Measurements from ENCODE around the gene KRTAP3-1. TPM values are rescaled to one million over a fixed set of nuclear protein-coding genes. Genes with fewer than 3 reads are reported as not detected.
"Not testable (repeated sequence)": the region's sequence is repeated elsewhere in the genome, so short reads cannot be mapped to it uniquely, and the experiment has no call there.

KRTAP3-1 gene
- total and polyA plus RNA-seq, 8 donors, result 0.19 TPM; not detected in 7

GRCh38 chr17:41037853-41038350 lies 29.0 kb upstream of the KRTAP3-1 start:
- DNase-seq (no peak), FAIRE-seq (no peak), ATAC-seq (no peak)
- H3K9me3 ChIP-seq, result no peaks in the 10 kb centered on the region
- no peaks in the 10 kb centered on the region for H3K27me3 ChIP-seq
- H3K27ac ChIP-seq, result no peak overlapping the region
- peaks cover 0 to 7% (median 5%) of the 10 kb centered on the region in 3 donors for H3K4me1 ChIP-seq
- WGBS, 2 donors, result 68 to 87% methylated on average over 2 of the region's 2 CpGs
- no peaks in the 10 kb centered on the region for H3K36me3 ChIP-seq
- TF ChIP-seq CTCF (IDR thresholded peaks at IDR 0.05), result no peak
- H3K4me3 ChIP-seq, result no peak overlapping the region
- intact Hi-C loops (cut with DNase I), result no loop called here

GRCh38 chr17:41034346-41034935 lies 25.5 kb upstream of the KRTAP3-1 start, which contains the start of gene KRTAP1-3:
Gene KRTAP1-3 (minus strand): TSS chr17:41034874. CDS start chr17:41034821, 53 bp downstream.
- not testable (repeated sequence) for H3K4me1 ChIP-seq, FAIRE-seq
- 78 to 83% methylated on average over 10 of the region's 10 CpGs for WGBS, 2 donors

GRCh38 chr17:41029633-41030245 lies 20.8 kb upstream of the KRTAP3-1 start, which contains the start of gene KRTAP1-4:
Gene KRTAP1-4 (minus strand): TSS chr17:41030195. CDS start chr17:41030078, 117 bp downstream.
- H3K4me3 ChIP-seq, result no peak within 1 kb of the TSS
- no peak for ATAC-seq
- FAIRE-seq, result no peak
- no peaks in the 10 kb centered on the region for H3K36me3 ChIP-seq
- H3K9me3 ChIP-seq, result no peaks in the 10 kb centered on the region
- TF ChIP-seq CTCF (IDR thresholded peaks at IDR 0.05), result no peak
- WGBS, 2 donors, result 72 to 77% methylated on average over 12 of the region's 12 CpGs
- no peaks in the 10 kb centered on the region for H3K4me1 ChIP-seq
- no peak within 1 kb of the TSS for H3K27ac ChIP-seq
- no peaks in the 10 kb centered on the region for H3K27me3 ChIP-seq
- peak in 3 of 6 donors; percentile 22 to 50 (median 42) for DNase-seq
- intact Hi-C loops (cut with DNase I), result no loop called here

More at GRCh38 chr17:41034346-41034935, 25.5 kb upstream of the KRTAP3-1 start, which contains the start of gene KRTAP1-3:
- H3K27ac ChIP-seq; intact Hi-C loops (cut with DNase I); H3K27me3 ChIP-seq; H3K4me3 ChIP-seq; ATAC-seq; H3K36me3 ChIP-seq; H3K9me3 ChIP-seq: not testable (repeated sequence)
- DNase-seq, result peak in 1 of 6 donors; percentile 33

GRCh38 chr17:41026715-41027471 lies 18.0 kb upstream of the KRTAP3-1 start, which contains the start of gene KRTAP1-5:
Gene KRTAP1-5 (minus strand): TSS chr17:41027208. CDS start chr17:41027155, 53 bp downstream.
- ATAC-seq (peak in 1 of 4 donors; percentile 19), FAIRE-seq (no peak), DNase-seq (peak in 4 of 6 donors; percentile 30 to 68 (median 40))
- TF ChIP-seq CTCF (IDR thresholded peaks at IDR 0.05), result no peak
- no peaks in the 10 kb centered on the region for H3K4me1 ChIP-seq
- no peak within 1 kb of the TSS for H3K4me3 ChIP-seq
- WGBS, 2 donors, result 49 to 64% methylated on average over 9 of the region's 9 CpGs
- intact Hi-C loops (cut with DNase I), result no loop called here
- no peaks in the 10 kb centered on the region for H3K9me3 ChIP-seq
- H3K36me3 ChIP-seq, result no peaks in the 10 kb centered on the region
- H3K27ac ChIP-seq, result no peak within 1 kb of the TSS
- no peaks in the 10 kb centered on the region for H3K27me3 ChIP-seq

GRCh38 chr17:41024697-41025096 lies 15.8 kb upstream of the KRTAP3-1 start:
- no peaks in the 10 kb centered on the region for H3K4me1 ChIP-seq
- WGBS, 2 donors, result 58 to 70% methylated on average over 3 of the region's 3 CpGs
- no peaks in the 10 kb centered on the region for H3K36me3 ChIP-seq
- intact Hi-C loops (cut with DNase I), result no loop called here
- DNase-seq (no peak), FAIRE-seq (no peak), ATAC-seq (no peak)
- no peaks in the 10 kb centered on the region for H3K27me3 ChIP-seq
- no peak overlapping the region for H3K27ac ChIP-seq
- no peak overlapping the region for H3K4me3 ChIP-seq
- TF ChIP-seq CTCF (IDR thresholded peaks at IDR 0.05), result no peak
- H3K9me3 ChIP-seq, result no peaks in the 10 kb centered on the region

Data from pancreas (tissue), 10 donors.